SKM-1 treated with dmso at 0.1 percent for 144 hours (cell line): ENCODE data around the gene LIMCH1.

Experiments
- DNase-seq: peaks from one replicate; lab custom pipeline; 2025; ENCODE audit not compliant: unreplicated experiment; lab: John Stamatoyannopoulos, UW

LIMCH1 gene

GRCh38 chr4:41602886-41603498, 65.0 kb downstream of the LIMCH1 start:
- DNase-seq: no peak

GRCh38 chr4:41609851-41610250, 71.9 kb downstream of the LIMCH1 start:
- DNase-seq: no peak

GRCh38 chr4:41610474-41610873, 72.5 kb downstream of the LIMCH1 start:
- DNase-seq: no peak

GRCh38 chr4:41611124-41611838, 73.3 kb downstream of the LIMCH1 start:
- no peak for DNase-seq

GRCh38 chr4:41611881-41612871, 74.2 kb downstream of the LIMCH1 start:
- DNase-seq: no peak

GRCh38 chr4:41613386-41613785, 75.4 kb downstream of the LIMCH1 start:
- DNase-seq: no peak

GRCh38 chr4:41613821-41614220, 75.9 kb downstream of the LIMCH1 start:
- no peak for DNase-seq

- no peak for DNase-seq
Measured at GRCh38 chr4:41614519-41614918, 76.6 kb downstream of the LIMCH1 start.

GRCh38 chr4:41619161-41619560, 81.2 kb downstream of the LIMCH1 start:
- no peak for DNase-seq

- DNase-seq: no peak
Measured at GRCh38 chr4:41620594-41621256, 82.8 kb downstream of the LIMCH1 start.

- DNase-seq: no peak
Measured at GRCh38 chr4:41622787-41623186, 84.8 kb downstream of the LIMCH1 start.

- no peak for DNase-seq
Measured at GRCh38 chr4:41624765-41625164, 86.8 kb downstream of the LIMCH1 start.

GRCh38 chr4:41625531-41625930, 87.6 kb downstream of the LIMCH1 start:
- no peak for DNase-seq

GRCh38 chr4:41628936-41629335, 91.0 kb downstream of the LIMCH1 start:
- DNase-seq: no peak

GRCh38 chr4:41631523-41631922, 93.6 kb downstream of the LIMCH1 start:
- no peak for DNase-seq

- DNase-seq: no peak
Measured at GRCh38 chr4:41632481-41633073, 94.6 kb downstream of the LIMCH1 start.

GRCh38 chr4:41633321-41633720, 95.4 kb downstream of the LIMCH1 start:
- no peak for DNase-seq

- DNase-seq: no peak
Measured at GRCh38 chr4:41635441-41635840, 97.5 kb downstream of the LIMCH1 start.

- no peak for DNase-seq
Measured at GRCh38 chr4:41638203-41638602, 100.2 kb downstream of the LIMCH1 start.

- DNase-seq: no peak
Measured at GRCh38 chr4:41638866-41639265, 100.9 kb downstream of the LIMCH1 start.

GRCh38 chr4:41639291-41639690, 101.3 kb downstream of the LIMCH1 start:
- no peak for DNase-seq
